ENCODE data around the gene ACR.
"Not testable (repeated sequence)": the region's sequence is repeated elsewhere in the genome, so short reads cannot be mapped to it uniquely, and the experiment has no call there.

The ACR gene

DNA sequence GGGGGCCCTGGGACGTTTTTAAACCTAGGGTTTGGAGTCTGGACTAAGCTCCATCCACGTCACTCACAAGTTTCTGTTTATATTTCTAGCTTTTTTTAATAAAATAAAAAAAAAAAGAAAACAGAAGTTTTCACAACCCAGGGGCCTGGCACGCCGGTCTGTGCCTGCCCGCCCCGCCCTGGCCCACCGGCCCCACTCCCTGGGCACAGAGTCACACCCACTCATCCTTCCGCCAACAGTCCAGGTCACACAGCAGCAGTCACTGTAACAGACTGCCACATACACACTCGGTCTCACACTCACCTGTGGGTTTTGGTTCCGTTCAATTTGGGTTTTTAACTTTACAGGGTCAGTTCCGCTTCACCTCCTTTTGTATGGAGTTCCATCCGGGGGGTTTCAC, 5.3 kb upstream of the ACR start:
- DNase-seq (ENCODE audit: low read depth) = no peak

DNA sequence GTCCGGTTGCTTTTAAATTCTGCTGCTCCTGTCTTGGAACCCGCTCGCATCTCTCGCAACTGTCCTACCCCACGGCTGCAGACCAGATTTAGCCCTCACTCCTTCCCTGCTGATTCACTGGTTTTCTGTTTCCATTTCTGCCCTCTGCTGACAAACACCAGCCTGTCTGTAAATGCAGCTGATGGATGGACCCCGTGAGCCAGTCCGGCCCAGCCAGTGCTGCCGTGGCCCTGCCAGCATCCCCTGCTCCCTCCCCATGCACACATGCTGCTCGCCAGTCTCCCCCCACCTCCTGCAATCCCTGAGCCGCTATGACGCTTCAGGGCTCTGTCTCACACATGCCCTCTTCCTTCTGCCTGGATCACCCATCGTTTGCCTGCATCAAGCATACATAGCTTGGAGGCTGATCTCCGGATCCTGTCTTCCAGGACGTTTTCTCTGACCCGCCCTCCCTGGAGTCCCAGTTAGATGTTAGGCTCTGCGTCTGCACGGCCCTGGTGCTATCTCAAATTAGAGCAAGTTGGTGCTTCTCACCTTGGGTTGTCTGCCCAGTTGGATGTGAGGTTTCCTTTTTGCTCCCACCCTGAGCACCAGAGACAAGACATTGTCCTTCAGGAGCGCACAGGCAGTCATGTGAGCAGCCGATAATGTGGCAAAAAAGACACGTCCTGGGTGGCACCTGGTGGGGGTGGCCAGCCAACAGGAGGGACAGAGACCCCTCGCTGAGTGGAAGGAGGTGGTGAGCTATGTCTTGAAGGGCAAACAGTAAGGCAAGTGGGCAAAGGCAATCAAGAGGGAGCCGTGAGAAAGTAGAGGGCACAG, 4.3 kb upstream of the ACR start:
- peak; percentile 54 for DNase-seq (ENCODE audit: low read depth)

DNA sequence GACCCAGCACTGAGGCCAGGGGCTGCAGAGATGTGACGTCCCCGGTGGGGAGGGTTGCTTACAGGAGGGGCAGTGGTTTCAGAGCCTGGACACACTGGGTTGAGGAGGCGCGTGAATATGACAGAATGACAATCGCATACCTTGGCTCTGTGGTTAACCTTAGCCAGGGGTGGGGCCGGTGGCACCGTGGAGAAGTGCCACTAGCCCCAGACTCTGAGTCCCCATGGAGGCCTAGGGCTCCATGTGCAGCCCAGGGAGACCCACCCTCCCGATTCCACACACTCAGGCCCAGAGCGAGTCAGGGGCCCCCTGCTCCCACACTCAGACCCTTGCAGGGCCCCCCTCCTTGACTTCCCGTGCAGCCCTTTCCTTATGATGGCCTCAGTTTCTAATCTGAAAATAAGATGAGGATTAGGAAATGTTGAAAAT, 3.6 kb upstream of the ACR start:
- DNase-seq (ENCODE audit: low read depth) = no peak

DNA sequence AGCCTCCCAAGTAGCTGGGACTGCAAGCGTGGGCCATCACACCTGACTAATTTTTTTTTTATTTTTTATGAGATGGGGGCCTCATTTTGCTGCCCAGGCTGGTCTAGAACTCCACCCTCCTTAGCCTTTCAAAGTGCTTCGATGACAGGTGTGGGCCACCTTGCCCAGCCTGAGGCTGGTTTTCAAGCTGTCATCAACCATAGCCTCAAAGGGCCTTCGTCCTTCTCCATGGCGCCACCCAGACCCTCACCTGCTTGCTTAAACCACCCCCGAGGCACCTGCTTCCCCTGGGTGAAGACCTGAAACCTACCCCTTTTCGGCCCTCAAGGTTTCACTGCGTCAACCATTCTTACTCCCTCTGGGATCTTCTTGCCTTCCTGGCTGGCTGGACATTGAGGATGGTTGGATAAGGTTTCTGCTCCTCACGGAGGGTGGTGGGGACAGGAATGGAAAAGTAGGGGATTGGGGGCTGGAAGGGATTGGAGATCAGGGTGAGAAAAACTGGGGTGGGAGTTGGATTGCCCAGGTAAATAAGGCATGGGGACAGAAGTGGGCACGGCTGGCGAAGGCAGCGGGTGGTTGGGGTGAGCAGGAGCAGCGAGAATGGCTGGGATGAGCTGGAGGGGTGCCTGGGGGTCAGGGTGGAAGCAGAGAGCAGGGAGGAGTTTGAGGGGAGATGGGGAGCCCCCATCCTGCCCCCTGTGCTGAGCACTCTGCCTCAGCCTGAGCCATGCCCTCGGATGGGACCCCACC, 2.8 kb upstream of the ACR start:
- no peak for DNase-seq (ENCODE audit: low read depth)

DNA sequence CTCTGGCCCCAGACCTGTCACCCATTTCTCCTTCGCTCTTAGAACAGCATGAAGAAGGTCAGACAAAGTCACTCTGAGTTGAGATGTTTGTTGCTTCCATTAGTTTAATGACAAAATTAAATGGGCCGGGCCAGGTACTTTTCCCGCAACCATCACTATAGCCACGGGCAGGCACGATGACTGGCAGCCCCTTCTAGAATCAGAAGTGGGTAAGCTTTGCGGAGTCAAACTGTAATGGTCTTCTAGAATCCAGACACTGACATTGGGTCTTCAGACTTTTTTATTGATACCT, 2.3 kb upstream of the ACR start:
- DNase-seq (ENCODE audit: low read depth) = no peak

DNA sequence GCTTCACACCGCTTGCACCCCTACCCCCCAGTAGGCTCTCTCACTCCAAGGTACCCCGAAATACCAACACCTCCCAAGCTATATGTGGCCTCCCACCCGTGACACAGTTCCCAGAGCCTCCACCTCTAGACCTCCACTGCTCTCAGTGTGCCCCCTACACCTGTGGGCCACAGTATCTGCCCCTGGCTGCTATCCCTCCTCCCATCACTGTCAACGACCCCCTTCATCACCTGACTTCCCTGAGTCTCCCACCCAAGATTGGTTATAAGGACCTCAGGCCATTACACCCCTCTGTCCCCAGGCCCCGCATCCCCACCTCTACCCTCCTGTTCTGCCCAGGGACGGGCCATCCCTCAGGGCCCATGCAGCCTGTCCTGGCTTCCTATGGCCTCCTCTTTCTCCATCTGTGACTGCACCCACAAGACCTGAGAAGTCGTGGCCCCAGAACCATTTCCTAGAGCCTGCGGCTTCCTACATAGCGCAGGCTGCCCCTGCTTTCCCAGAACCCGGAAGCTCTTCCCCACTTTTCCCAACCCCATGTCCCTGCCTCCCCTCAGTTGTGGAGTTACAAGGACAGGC, 734 bp downstream of the ACR start:
- DNase-seq (ENCODE audit: low read depth) = no peak

DNA sequence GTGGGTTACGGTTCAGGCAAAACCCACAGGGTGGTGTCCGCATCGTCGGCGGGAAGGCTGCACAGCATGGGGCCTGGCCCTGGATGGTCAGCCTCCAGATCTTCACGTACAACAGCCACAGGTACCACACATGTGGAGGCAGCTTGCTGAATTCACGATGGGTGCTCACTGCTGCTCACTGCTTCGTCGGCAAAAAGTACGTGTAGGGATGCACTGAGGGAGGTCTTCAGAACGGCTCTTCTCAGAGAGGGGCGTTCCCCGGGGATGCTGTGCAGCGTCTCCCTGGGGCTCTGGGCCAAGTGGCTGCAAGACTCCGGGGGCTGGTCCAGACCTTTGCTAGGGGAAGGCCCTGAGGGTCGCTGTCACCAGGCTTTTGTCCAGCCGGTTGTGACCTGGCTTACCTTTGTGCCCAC, 1.3 kb downstream of the ACR start:
- no peak for DNase-seq (ENCODE audit: low read depth)

DNA sequence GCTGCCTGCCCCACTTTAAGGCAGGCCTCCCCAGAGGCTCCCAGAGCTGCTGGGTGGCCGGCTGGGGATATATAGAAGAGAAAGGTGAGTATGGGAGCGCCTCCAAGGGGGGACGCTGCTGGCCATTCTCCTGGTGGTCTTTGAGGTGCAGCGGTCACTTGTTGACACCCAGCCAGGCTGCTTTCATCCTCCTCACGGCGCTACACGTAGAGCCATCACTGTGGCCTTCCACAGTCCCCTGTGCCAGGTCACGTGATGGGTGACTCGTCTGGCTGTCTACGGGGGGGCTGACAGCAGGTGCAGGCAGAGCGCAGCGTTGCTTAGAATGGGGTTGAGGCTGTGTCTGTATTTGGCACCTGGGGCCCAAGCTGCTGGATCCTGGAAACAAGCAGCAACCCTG, 1.9 kb downstream of the ACR start:
- DNase-seq (ENCODE audit: low read depth) = no peak

DNA sequence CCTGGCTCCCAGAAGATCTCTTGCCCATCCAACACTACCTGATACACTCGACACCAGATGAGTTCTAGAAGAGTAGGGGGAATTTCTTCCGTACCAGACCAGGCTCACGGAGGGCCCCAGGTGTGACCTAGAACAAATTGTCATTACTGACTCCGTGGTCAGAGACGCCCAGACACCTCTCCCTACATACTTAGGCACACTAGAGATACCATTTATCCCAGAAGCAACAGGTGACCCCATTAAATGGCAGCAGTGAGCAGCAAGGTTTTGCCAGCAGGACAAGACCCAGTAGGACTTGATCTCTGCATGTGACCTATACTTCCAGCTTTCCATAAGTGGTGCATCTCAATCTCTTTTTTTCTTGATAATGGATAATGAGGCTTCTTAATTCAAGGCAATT, 2.7 kb downstream of the ACR start:
- DNase-seq (ENCODE audit: low read depth) = not testable (repeated sequence)

DNA sequence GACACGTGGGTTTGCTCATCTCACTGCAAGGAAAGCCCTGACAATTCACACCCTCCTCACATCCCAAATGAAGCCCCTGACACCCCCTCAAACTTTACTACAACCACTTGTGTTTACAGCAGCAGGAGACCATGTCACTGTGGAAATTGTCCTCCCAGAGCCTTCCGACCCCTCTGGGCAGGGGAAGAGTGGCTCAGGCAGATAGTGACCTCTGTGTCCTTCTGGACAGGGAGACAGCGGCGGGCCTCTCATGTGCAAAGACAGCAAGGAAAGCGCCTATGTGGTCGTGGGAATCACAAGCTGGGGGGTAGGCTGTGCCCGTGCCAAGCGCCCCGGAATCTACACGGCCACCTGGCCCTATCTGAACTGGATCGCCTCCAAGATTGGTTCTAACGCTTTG, 6.4 kb downstream of the ACR start:
- not testable (repeated sequence) for DNase-seq (ENCODE audit: low read depth)

DNA sequence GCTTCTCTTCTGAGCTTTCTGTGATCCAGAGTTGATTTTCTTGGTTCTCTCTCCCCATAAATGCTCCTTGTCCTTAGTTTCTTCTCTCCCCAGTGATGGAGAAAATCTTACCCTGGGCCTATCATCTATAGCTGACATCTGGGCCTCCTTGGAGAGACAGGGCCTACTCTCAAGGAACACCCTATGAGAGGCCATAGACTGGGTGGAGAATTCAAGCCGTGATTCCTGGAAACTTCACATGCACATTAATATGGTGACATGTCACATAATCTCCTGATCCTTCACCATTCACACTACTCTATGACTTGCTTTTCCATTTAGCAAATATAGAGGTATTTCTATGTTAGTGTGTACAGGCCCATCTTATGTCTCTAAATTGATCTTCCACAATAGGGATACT, 9.5 kb downstream of the ACR start:
- not testable (repeated sequence) for DNase-seq (ENCODE audit: low read depth)

DNA sequence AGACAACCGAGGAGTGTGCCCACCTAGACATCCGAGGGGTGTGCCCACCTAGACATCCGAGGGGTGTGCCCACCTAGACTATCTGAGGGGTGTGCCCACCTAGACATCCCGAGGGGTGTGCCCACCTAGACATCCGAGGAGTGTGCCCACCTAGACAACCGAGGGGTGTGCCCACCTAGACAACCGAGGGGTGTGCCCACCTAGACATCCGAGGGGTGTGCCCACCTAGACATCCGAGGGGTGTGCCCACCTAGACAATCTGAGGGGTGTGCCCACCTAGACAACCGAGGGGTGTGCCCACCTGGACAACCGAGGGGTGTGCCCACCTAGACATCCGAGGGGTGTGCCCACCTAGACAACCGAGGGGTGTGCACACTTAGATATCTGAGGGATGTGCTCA, 10.6 kb downstream of the ACR start:
- DNase-seq (ENCODE audit: low read depth) = not testable (repeated sequence)

DNA sequence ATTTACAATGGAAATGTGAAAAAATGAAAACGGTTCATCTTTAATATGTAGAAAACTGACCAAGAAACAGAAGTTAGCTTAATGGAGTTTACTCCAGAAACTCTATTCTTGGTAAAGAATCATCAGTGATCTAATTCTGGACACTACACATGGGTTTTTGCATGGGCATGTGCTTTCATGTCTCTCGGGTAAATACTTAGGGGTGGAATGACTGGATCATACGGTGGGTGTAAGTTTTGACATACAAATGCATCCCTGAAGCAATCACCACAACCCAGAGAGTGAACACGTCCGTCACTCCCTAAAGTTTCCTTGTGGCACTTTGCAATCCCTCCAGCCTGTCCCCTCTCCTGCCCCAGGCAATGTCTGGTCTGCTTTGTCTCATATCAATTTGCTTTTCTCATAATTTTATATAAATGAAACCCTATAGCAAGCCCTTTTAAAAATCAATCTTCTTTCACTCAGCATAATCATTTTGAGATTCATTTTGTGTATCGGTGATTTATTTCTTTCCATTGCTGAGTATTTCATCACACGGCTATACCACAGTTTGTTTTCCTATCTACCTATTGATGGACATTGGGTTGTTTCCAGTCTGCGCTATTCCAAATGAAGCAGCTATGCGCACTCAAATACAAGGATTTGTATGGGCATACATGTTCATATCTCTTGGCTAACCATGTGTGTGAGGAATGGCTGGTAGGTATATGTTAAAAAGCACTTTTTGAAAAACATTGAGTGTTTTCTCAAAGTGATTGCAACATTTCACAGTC, 11.5 kb downstream of the ACR start:
- DNase-seq (ENCODE audit: low read depth) = not testable (repeated sequence)

DNA sequence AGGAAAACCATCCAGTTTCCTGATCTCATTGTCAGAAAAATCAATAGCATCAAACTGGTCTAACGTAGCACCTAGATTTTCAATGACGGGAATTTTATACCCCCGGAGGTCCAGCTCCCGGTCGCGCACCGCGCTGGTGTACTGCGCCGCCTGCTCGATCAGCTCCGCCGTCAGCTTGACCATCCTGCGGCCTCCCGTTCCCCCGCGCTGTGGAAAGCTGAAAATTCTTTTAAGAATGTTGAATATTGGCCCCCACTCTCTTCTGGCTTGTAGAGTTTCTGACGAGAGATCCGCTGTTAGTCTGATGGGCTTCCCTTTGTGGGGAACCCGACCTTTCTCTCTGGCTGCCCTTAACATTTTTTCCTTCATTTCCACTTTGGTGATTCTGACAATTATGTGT, 17.2 kb downstream of the ACR start:
- DNase-seq (ENCODE audit: low read depth) = not testable (repeated sequence)

DNA sequence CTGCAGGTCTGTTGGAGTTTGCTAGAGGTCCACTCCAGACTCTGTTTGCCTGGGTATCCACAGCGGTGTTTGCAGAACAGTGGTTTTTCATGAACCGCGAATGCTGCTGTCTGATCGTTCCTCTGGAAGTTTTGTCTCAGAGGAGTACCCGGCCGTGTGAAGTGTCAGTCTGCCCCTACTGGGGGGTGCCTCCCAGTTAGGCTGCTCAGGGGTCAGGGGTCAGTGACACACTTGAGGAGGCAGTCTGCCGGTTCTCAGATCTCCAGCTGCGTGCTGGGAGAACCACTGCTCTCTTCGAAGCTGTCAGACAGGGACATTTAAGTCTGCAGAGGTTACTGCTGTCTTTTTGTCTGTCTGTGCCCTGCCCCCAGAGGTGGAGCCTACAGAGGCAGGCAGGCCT, 18.4 kb downstream of the ACR start:
- DNase-seq (ENCODE audit: low read depth) = not testable (repeated sequence)

DNA sequence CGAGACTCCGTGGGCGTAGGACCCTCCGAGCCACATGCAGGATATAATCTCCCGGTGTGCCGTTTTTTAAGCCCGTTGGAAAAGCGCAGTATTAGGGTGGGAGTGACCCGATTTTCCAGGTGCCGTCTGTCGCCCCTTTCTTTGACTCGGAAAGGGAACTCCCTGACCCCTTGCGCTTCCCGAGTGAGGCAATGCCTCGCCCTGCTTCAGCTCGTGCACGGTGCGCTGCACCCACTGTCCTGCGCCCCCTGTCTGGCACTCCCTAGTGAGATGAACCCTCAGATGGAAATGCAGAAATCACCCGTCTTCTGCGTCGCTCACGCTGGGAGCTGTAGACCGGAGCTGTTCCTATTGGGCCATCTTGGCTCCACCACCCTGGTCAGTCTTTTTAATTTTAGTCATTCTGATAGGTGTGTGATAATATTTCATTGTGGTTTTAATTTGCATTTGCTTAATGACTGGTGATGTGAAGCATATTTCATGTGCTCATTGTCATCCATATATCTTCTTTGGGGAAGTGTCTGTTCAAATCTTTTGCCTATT, 19.0 kb downstream of the ACR start:
- DNase-seq (ENCODE audit: low read depth) = peak; percentile 26

DNA sequence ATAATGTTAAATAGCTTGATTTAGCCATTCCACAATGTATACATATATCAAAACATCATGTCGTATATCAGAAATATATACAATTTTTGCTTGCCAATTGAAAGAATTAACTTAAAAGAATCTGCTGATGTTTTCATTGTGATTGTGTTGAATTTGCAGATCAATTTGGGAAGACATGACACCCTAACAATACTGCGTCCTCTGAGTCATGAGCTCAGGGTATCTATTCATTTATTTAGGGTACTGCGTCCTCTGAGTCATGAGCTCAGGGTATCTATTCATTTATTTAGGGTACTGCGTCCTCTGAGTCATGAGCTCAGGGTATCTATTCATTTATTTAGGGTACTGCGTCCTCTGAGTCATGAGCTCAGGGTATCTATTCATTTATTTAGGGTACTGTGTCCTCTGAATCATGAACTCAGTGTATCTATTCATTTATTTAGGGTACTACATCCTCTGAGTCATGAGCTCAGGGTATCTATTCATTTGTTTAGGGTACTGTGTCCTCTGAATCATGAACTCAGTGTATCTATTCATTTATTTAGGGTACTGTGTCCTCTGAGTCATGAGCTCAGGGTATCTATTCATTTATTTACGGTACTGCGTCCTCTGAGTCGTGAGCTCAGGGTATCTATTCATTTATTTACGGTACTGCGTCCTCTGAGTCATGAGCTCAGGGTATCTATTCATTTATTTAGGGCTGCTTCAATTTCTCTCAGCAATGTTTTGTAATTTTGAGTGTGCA, 21.8 kb downstream of the ACR start:
- DNase-seq (ENCODE audit: low read depth) = peak; percentile 75

DNA sequence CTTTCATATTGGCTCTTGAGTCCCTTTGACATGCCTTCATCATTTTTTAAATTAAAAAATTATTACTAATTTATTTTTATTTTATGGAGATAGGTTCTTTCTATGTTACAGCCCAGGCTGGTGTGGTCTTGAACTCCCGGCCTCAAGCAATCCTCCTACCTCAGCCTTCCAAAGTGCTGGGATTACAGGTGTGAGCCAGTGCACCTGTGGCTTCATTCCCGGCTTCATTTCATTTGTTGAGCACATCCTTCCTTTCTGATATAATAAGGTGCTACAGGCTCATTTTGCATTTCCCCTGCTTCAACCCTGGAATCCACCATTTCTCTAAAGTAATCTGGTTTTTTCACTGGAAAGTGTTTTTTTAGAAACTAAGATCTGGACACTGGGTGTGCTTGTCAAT, 23.8 kb downstream of the ACR start:
- DNase-seq (ENCODE audit: low read depth) = not testable (repeated sequence)

DNA sequence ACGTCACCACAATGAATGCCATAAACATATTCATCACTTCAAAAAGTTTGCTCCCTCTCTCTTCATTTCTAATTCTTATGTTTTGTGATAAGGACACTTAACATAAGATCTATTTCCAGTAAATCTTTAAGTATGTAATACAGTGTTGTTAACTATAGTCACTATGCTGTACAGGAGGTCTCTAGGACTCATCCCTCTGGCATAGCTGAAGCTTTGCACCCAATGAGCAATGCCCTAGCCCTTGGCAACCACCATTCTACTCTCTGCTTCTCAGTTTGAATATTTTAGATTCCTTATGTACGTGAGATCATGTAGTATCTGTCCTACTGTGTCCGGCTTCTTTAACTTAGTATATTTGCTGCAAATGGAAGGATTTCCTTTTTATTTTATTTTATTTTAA, 26.3 kb downstream of the ACR start:
- DNase-seq (ENCODE audit: low read depth) = not testable (repeated sequence)

DNA sequence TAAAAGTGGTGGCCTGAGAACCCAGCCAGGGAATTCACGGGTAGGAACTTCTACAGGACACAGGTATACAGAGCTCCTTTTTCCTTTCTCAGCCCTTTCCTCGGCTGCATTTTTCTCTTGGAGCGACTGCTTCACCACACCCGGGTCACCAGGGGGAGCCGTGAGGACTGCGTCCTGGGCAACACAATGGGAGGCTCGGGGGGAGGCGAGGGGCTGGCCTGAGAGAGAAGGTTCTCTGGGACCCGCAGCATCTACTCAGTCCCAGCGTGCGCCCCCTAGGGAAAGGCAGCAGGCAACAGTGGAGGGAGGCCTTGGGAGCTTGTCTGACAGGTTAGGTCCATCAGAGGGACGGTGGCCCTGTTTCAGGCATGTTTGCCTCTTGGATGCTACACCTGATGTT, 37.1 kb downstream of the ACR start:
- DNase-seq (ENCODE audit: low read depth) = not testable (repeated sequence)

DNA sequence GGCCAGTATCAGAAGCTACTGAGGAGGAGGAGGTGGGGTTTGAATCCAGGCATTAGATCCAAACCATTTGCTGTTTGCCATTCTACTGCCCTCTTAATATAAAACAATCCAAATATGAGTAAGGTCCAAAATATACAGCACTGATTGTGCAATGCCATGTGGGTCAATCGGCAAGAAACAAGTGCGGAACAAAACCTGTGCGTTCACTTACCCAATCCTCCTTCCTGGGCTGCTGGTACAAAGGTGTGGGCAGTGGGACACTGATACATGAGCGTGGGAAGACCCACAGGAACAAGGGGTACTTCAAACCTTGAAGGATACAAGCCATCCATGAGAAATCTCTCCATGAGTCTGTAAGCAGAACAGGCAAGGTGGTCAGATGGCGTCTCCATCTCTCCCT, 39.6 kb downstream of the ACR start:
- not testable (repeated sequence) for DNase-seq (ENCODE audit: low read depth)

All from fibroblast of gingiva (primary cell).